MCF 10A (cell line): Measurements from ENCODE around the gene IDH3B. TPM values are rescaled to one million over a fixed set of nuclear protein-coding genes. Genes with fewer than 3 reads are reported as not detected.

ENCODE experiments used
- Bru-seq: library from RNA; stranded (reverse); fragments of 400-500 nt; gene quantifications from one replicate; lab custom pipeline; 2021; lab: Mats Ljungman, UMichigan
- BruChase-seq, 2 experiments: library from RNA; stranded (reverse); fragments of 400-500 nt; gene quantifications; one replicate each; lab custom pipeline; 2021; lab: Mats Ljungman, UMichigan
- BruUV-seq: library from RNA; stranded (reverse); fragments of 400-500 nt; replicated peaks from 2 replicates; lab custom pipeline; 2021; lab: Mats Ljungman, UMichigan
- CTCF ChIA-PET: fragments of 300-600 bp; sonication (Branson Sonifier 250); formaldehyde crosslinking; extraction: SDS; loops from one replicate; lab custom pipeline; 2021; ENCODE audit warnings: antibody characterized with exemption, inconsistent platforms; lab: Yijun Ruan, JAX
- POLR2A ChIA-PET: fragments of 300-600, 350-650 bp; sonication (Branson Sonifier 250); formaldehyde crosslinking; extraction: SDS; loops from one replicate; lab custom pipeline; 2020; ENCODE audit warnings: antibody characterized with exemption, inconsistent platforms; lab: Yijun Ruan, JAX
- DNase-seq: peaks from one replicate; pipeline ENCODE4 v3.0.0-alpha.2; 2018; ENCODE audit not compliant: unreplicated experiment
- H3K27ac Mint-ChIP-seq: one replicate; pipeline ENCODE4 v1.8.0; 2022; ENCODE audit warnings: mild to moderate bottlenecking, low read depth, mixed read lengths; ENCODE audit not compliant: unreplicated experiment
- H3K27me3 Mint-ChIP-seq: one replicate; pipeline ENCODE4 v1.8.0; 2022; ENCODE audit warnings: mixed read lengths; ENCODE audit not compliant: insufficient read depth, unreplicated experiment
- H3K36me3 Mint-ChIP-seq: one replicate; pipeline ENCODE4 v1.8.0; 2022; ENCODE audit warnings: mild to moderate bottlenecking, moderate library complexity, mixed read lengths; ENCODE audit not compliant: insufficient read depth, unreplicated experiment
- H3K4me1 Mint-ChIP-seq: one replicate; pipeline ENCODE4 v1.8.0; 2022; ENCODE audit warnings: mixed read lengths; ENCODE audit not compliant: insufficient read depth, unreplicated experiment
- H3K4me3 Mint-ChIP-seq: one replicate; pipeline ENCODE4 v1.8.0; 2022; ENCODE audit warnings: mild to moderate bottlenecking, moderate library complexity, mixed read lengths; ENCODE audit not compliant: unreplicated experiment
- H3K9me3 Mint-ChIP-seq: one replicate; pipeline ENCODE4 v1.8.0; 2022; ENCODE audit warnings: mixed read lengths; ENCODE audit not compliant: unreplicated experiment
- CTCF ChIP-seq: fragments of 200-600 bp; IDR thresholded peaks from one replicate; pipeline ENCODE4 v1.8.0; 2022; ENCODE audit warnings: antibody characterized with exemption, mild to moderate bottlenecking; ENCODE audit not compliant: unreplicated experiment
- intact Hi-C: fragments of 100-400 bp; cut with micrococcal nuclease; formaldehyde crosslinking; loops from 2 replicates; pipeline ENCODE4 v1.14.1; 2022
- long read RNA-seq: library from polyadenylated mRNA; stranded (forward); transcript quantifications from one replicate; pipeline ENCODE4 v2.0.0, GENCODE V29; 2022
- total RNA-seq: library from RNA; stranded (reverse); gene quantifications from 2 replicates; pipeline ENCODE4 v1.2.3, GENCODE V29; 2022

Gene IDH3B
- total RNA-seq (80.5 and 102 TPM in 2 replicates), Bru-seq, nascent RNA (percentile 79 among the genes with signal in this experiment), BruChase-seq, experiment 1, labeled RNA remaining after a 6-hour chase (percentile 91 among the genes with signal in this experiment), BruChase-seq, experiment 2, labeled RNA remaining after a 2-hour chase (percentile 80 among the genes with signal in this experiment)
- long read RNA-seq, transcript IDH3B-201 (12 exons, 1,545 nt): major isoform, 139 of 599 reads
- long read RNA-seq, transcript IDH3B-206 (13 exons, 1,279 nt): minor isoform, 23 of 599 reads
- long read RNA-seq, partial matches to known transcripts: 169 of 599 reads
- long read RNA-seq, other reads (novel, unspliced or antisense): 265 of 599 reads

- peaks cover 16% of the 10 kb centered on the region for H3K4me1 Mint-ChIP-seq
- peaks cover 39% of the 10 kb centered on the region for H3K36me3 Mint-ChIP-seq
- peak within 1 kb of the TSS; percentile 96 for H3K27ac Mint-ChIP-seq
- peak; percentile 87 for DNase-seq
- peaks cover 14% of the 10 kb centered on the region for H3K27me3 Mint-ChIP-seq
- TSS peak; percentile 100 for BruUV-seq
- peak within 1 kb of the TSS; percentile 77 for H3K4me3 Mint-ChIP-seq
- intact Hi-C loops: no loop called here
- ChIA-PET CTCF (interaction anchor here (0.8 to 2.3 kb wide), 4 partner anchors 10 to 311 kb away, joined by 3 to 10 read pairs (median 6); no protein-coding TSS in a partner anchor), POLR2A (interaction anchor here (0.5 to 11.0 kb wide), 21 partner anchors 10 to 744 kb away, joined by 3 to 241 read pairs (median 4); partner anchors contain the start of genes NOP56, PCED1A, SNRPB and VPS16)
- TF ChIP-seq CTCF: no peak
- no peaks in the 10 kb centered on the region for H3K9me3 Mint-ChIP-seq
Measured at GRCh38 chr20:2663887-2664719, at the start of gene IDH3B. Gene IDH3B (minus strand): TSS chr20:2664216. CDS start chr20:2664188, 28 bp downstream.

GRCh38 chr20:2713285-2713684 lies 49.3 kb upstream of the IDH3B start:
- no peaks in the 10 kb centered on the region for H3K36me3 Mint-ChIP-seq
- no peak overlapping the region for H3K4me3 Mint-ChIP-seq
- intact Hi-C loops: loop anchor here (1.0 kb wide), 1 partner anchor 139 kb away; no protein-coding TSS in a partner anchor
- no peaks in the 10 kb centered on the region for H3K9me3 Mint-ChIP-seq
- ChIA-PET POLR2A (no interaction called here), CTCF (interaction anchor here (0.6 to 1.1 kb wide), 6 partner anchors 11 to 1688 kb away, joined by 3 read pairs; no protein-coding TSS in a partner anchor)
- H3K27ac Mint-ChIP-seq: no peak overlapping the region
- H3K27me3 Mint-ChIP-seq: peaks cover 19% of the 10 kb centered on the region
- BruUV-seq: no TSS peak
- H3K4me1 Mint-ChIP-seq: no peaks in the 10 kb centered on the region
- DNase-seq: peak; percentile 18
- TF ChIP-seq CTCF: peak; percentile 22

GRCh38 chr20:2709205-2709981 lies 45.4 kb upstream of the IDH3B start:
- intact Hi-C loops: no loop called here
- no peaks in the 10 kb centered on the region for H3K36me3 Mint-ChIP-seq
- no peak for DNase-seq
- ChIA-PET POLR2A (no interaction called here), CTCF (interaction anchor here (1.0 kb wide), 1 partner anchor 21 kb away, joined by 3 read pairs; no protein-coding TSS in a partner anchor)
- H3K27me3 Mint-ChIP-seq: peaks cover 50% of the 10 kb centered on the region
- no peak overlapping the region for H3K27ac Mint-ChIP-seq
- H3K4me1 Mint-ChIP-seq: no peaks in the 10 kb centered on the region
- TF ChIP-seq CTCF: no peak
- BruUV-seq: no TSS peak
- no peaks in the 10 kb centered on the region for H3K9me3 Mint-ChIP-seq
- H3K4me3 Mint-ChIP-seq: no peak overlapping the region
